Keratinocyte (primary cell): ENCODE data around the gene UBE2J2. TPM values are rescaled to one million over a fixed set of nuclear protein-coding genes. Genes with fewer than 3 reads are reported as not detected.

Experiments
- DNase-seq: peaks from one replicate; pipeline ENCODE4 v3.0.0-alpha.2; 2011; ENCODE audit warnings: low read depth, missing footprints, low spot score
- FAIRE-seq: peaks from 2 replicates; lab custom pipeline; 2011; peaks lifted over from hg19 to GRCh38; lab: Jason Lieb, UNC
- H2AFZ ChIP-seq: 2 replicates; pipeline ENCODE4 v1.6.0; 2012; ENCODE audit warnings: low read length, control low read depth, inconsistent platforms; ENCODE audit not compliant: control insufficient read depth
- H3K27ac ChIP-seq: 2 replicates; pipeline ENCODE4 v1.5.1; 2011; ENCODE audit warnings: low read length; ENCODE audit not compliant: control insufficient read depth, insufficient read depth
- H3K27me3 ChIP-seq: 3 replicates; pipeline ENCODE4 v1.6.0; 2011; ENCODE audit warnings: low read length; ENCODE audit not compliant: control insufficient read depth, insufficient read depth; ENCODE audit errors: extremely low read depth
- H3K36me3 ChIP-seq, 2 experiments: 2 replicates in 1 of 2; 3 replicates in 1 of 2; pipeline ENCODE4 v1.5.1; 2011; ENCODE audit warnings: low read length in 2 of 2, mild to moderate bottlenecking in 1 of 2; ENCODE audit not compliant: control insufficient read depth in 2 of 2, insufficient read depth in 2 of 2; ENCODE audit errors: extremely low read depth in 1 of 2
- H3K4me1 ChIP-seq: 3 replicates; pipeline ENCODE4 v1.5.1; 2011; ENCODE audit warnings: low read length; ENCODE audit not compliant: control insufficient read depth, insufficient read depth; ENCODE audit errors: extremely low read depth
- H3K4me2 ChIP-seq: 3 replicates; pipeline ENCODE4 v1.6.0; 2011; ENCODE audit warnings: low read depth, low read length; ENCODE audit not compliant: control insufficient read depth, insufficient read depth; ENCODE audit errors: extremely low read depth
- H3K4me3 ChIP-seq, 3 experiments: fragments of 200-600 bp in 1 of 3; sonication (generic) in 1 of 3; 2 replicates in 2 of 3; 3 replicates in 1 of 3; pipeline ENCODE4 v1.5.1; 2011 to 2016; ENCODE audit warnings: low read length in 3 of 3, mild to moderate bottlenecking in 3 of 3, control low read depth in 2 of 3, inconsistent platforms in 1 of 3, low read depth in 1 of 3, mixed read lengths in 1 of 3, mixed run types in 1 of 3, moderate library complexity in 1 of 3; ENCODE audit not compliant: control insufficient read depth in 2 of 3, insufficient read depth in 2 of 3; ENCODE audit errors: extremely low read depth in 1 of 3
- H3K79me2 ChIP-seq: 2 replicates; pipeline ENCODE4 v1.6.0; 2012; ENCODE audit warnings: low read length; ENCODE audit not compliant: control insufficient read depth, insufficient read depth
- H3K9ac ChIP-seq: 3 replicates; pipeline ENCODE4 v1.6.0; 2011; ENCODE audit warnings: low read length; ENCODE audit not compliant: control insufficient read depth, insufficient read depth; ENCODE audit errors: extremely low read depth
- H3K9me1 ChIP-seq: 3 replicates; pipeline ENCODE4 v1.6.0; 2011; ENCODE audit warnings: low read length; ENCODE audit not compliant: control insufficient read depth, insufficient read depth; ENCODE audit errors: extremely low read depth
- H3K9me3 ChIP-seq: 2 replicates; pipeline ENCODE4 v1.5.1; 2012; ENCODE audit warnings: low read depth, low read length; ENCODE audit not compliant: control insufficient read depth
- H4K20me1 ChIP-seq: 3 replicates; pipeline ENCODE4 v1.6.0; 2011; ENCODE audit warnings: low read length; ENCODE audit not compliant: control insufficient read depth, insufficient read depth; ENCODE audit errors: extremely low read depth
- CTCF ChIP-seq, 3 experiments: IDR thresholded peaks in 1 of 3; conservative IDR thresholded peaks in 1 of 3; optimal IDR thresholded peaks in 1 of 3; 2 replicates in 2 of 3; 3 replicates in 1 of 3; pipeline versions ENCODE3 to v1.5.1; 2011; ENCODE audit warnings: low read length in 3 of 3, mild to moderate bottlenecking in 3 of 3, moderate library complexity in 2 of 3, control low read depth in 1 of 3, inconsistent platforms in 1 of 3; ENCODE audit not compliant: insufficient read depth in 2 of 3; ENCODE audit errors: extremely low read depth in 1 of 3
- EZH2 ChIP-seq: IDR thresholded peaks from one replicate; pipeline ENCODE4 v1.6.1; 2012; ENCODE audit warnings: inconsistent platforms, mild to moderate bottlenecking, low read length, moderate library complexity
- dilution Hi-C: fragments of 300-500 bp; cut with MboI; formaldehyde crosslinking; loops from one replicate; pipeline ENCODE4 v1.7.0; 2020; ENCODE audit warnings: low sequenced_read_pairs; ENCODE audit not compliant: extremely low pct_ligation_motif_present
- polyA plus RNA-seq, 5 experiments: library from polyadenylated mRNA; depleted of rRNA in 3 of 5; stranded (reverse) in 3 of 5; stranded (forward) in 1 of 5; unstranded in 1 of 5; fragments of >200 nt; gene quantifications; 1 replicate in 1 of 5; 2 replicates in 3 of 5; 3 replicates in 1 of 5; pipeline versions ENCODE4 v1.2.1 to v1.2.3, GENCODE V29; 2011 to 2012; ENCODE audit warnings: missing spikeins in 2 of 5, low read depth in 1 of 5, low replicate concordance in 1 of 5

UBE2J2 gene
- polyA plus RNA-seq, 1 donor (not counting 4 experiments of a cell fraction or from before 2014, with no cell fraction given), result 27.0 TPM

- Histone ChIP-seq H3K9me3 (no peaks in the 10 kb centered on the region), H3K4me3 (no peak overlapping the region), H3K4me1 (peaks cover 12% of the 10 kb centered on the region), H3K27ac (no peak overlapping the region), H3K79me2 (no peaks in the 10 kb centered on the region), H3K4me2 (no peak overlapping the region), H4K20me1 (no peaks in the 10 kb centered on the region), H3K9me1 (no peaks in the 10 kb centered on the region), H3K36me3 (no peaks in the 10 kb centered on the region), H3K9ac (no peak overlapping the region), H2AFZ (no peak overlapping the region), H3K27me3 (no peaks in the 10 kb centered on the region)
- DNase-seq, result no peak
- dilution Hi-C loops, result no loop called here
- TF ChIP-seq EZH2 (no peak), CTCF (optimal IDR thresholded peaks at IDR 0.05 in 1 of 3, IDR thresholded peaks at IDR 0.05 in 1 of 3, conservative IDR thresholded peaks at IDR 0.05 in 1 of 3; ENCODE audit: extremely low read depth in 1 of 3, insufficient read depth in 2 of 3, low read length in 3 of 3) (peak in 1 of 3 experiments; percentile 28)
- no peak for FAIRE-seq
Observed at GRCh38 chr1:1283821-1284220, 10.2 kb upstream of the UBE2J2 start.

- no peak for TF ChIP-seq EZH2
- no peak for TF ChIP-seq CTCF (optimal IDR thresholded peaks at IDR 0.05 in 1 of 3, IDR thresholded peaks at IDR 0.05 in 1 of 3, conservative IDR thresholded peaks at IDR 0.05 in 1 of 3; ENCODE audit: extremely low read depth in 1 of 3, insufficient read depth in 2 of 3, low read length in 3 of 3)
- Histone ChIP-seq H3K79me2 (no peaks in the 10 kb centered on the region), H4K20me1 (no peaks in the 10 kb centered on the region), H3K9me1 (no peaks in the 10 kb centered on the region), H3K9ac (no peak overlapping the region), H3K27me3 (no peaks in the 10 kb centered on the region), H3K27ac (no peak overlapping the region), H3K9me3 (no peaks in the 10 kb centered on the region), H3K4me3 (no peak overlapping the region), H3K4me2 (no peak overlapping the region), H3K36me3 (no peaks in the 10 kb centered on the region), H2AFZ (no peak overlapping the region), H3K4me1 (peaks cover 12% of the 10 kb centered on the region)
- dilution Hi-C loops, result no loop called here
- FAIRE-seq (no peak), DNase-seq (no peak)
Observed at GRCh38 chr1:1282998-1283397, 9.3 kb upstream of the UBE2J2 start.
